Hepatocyte (in vitro differentiated cells): ENCODE measurements around the gene IGSF23. TPM values are rescaled to one million over a fixed set of nuclear protein-coding genes. Genes with fewer than 3 reads are reported as not detected.

Experiments used
- DNase-seq: peaks from one replicate; pipeline ENCODE4 v3.0.0-alpha.2; 2016; ENCODE audit warnings: low spot score
- H2AFZ ChIP-seq: fragments of 200-600 bp; sonication (generic); 2 replicates; pipeline ENCODE4 v1.6.0; 2016; ENCODE audit warnings: antibody characterized with exemption, mild to moderate bottlenecking
- H3K27ac ChIP-seq: fragments of 200-600 bp; sonication (generic); 2 replicates; pipeline ENCODE4 v1.5.1; 2016; ENCODE audit warnings: mild to moderate bottlenecking
- H3K27me3 ChIP-seq: fragments of 200-600 bp; sonication (generic); 2 replicates; pipeline ENCODE4 v1.6.1; 2016
- H3K36me3 ChIP-seq: fragments of 200-600 bp; sonication (generic); replicated peaks from 2 replicates; pipeline ENCODE4 v1.5.1; 2016; ENCODE audit warnings: low read depth; ENCODE audit not compliant: insufficient read depth
- H3K4me1 ChIP-seq: fragments of 200-600 bp; sonication (generic); 2 replicates; pipeline ENCODE4 v1.5.1; 2016; ENCODE audit warnings: mild to moderate bottlenecking, moderate library complexity; ENCODE audit not compliant: insufficient read depth
- H3K4me2 ChIP-seq: fragments of 200-600 bp; sonication (generic); 2 replicates; pipeline ENCODE4 v1.6.0; 2016
- H3K4me3 ChIP-seq: fragments of 200-600 bp; sonication (generic); 2 replicates; pipeline ENCODE4 v1.5.1; 2016; ENCODE audit warnings: mild to moderate bottlenecking
- H3K79me2 ChIP-seq: fragments of 200-600 bp; sonication (generic); 2 replicates; pipeline ENCODE4 v1.6.0; 2017; ENCODE audit warnings: mild to moderate bottlenecking
- H3K9me2 ChIP-seq: fragments of 200-600 bp; sonication (generic); replicated peaks from 2 replicates; pipeline ENCODE4 v1.6.0; 2017; ENCODE audit warnings: mild to moderate bottlenecking; ENCODE audit not compliant: insufficient read depth
- H3K9me3 ChIP-seq: fragments of 200-600 bp; sonication (generic); 2 replicates; pipeline ENCODE4 v1.5.1; 2016; ENCODE audit warnings: low read depth, mild to moderate bottlenecking
- H4K20me1 ChIP-seq: fragments of 200-600 bp; sonication (generic); 2 replicates; pipeline ENCODE4 v1.6.0; 2016; ENCODE audit warnings: mild to moderate bottlenecking; ENCODE audit not compliant: insufficient read depth, poor library complexity, severe bottlenecking
- CTCF ChIP-seq: fragments of 200-600 bp; sonication (generic); IDR thresholded peaks from 2 replicates; pipeline ENCODE4 v1.5.1; 2016; ENCODE audit warnings: antibody characterized with exemption, mild to moderate bottlenecking; ENCODE audit not compliant: poor library complexity
- EZH2 ChIP-seq: fragments of 200-600 bp; sonication (generic); IDR thresholded peaks from 2 replicates; pipeline ENCODE4 v1.6.1; 2016; ENCODE audit warnings: antibody characterized with exemption, mild to moderate bottlenecking, borderline replicate concordance
- EZH2phosphoT487 ChIP-seq: fragments of 200-600 bp; sonication (generic); IDR thresholded peaks from one replicate; pipeline ENCODE4 v1.6.1; 2018; ENCODE audit warnings: antibody characterized with exemption, mild to moderate bottlenecking, low read depth, moderate library complexity; ENCODE audit not compliant: unreplicated experiment, severe bottlenecking
- WGBS: methylation state at CpG from one replicate; pipeline ENCODE4 v1.1.6; 2016; ENCODE audit warnings: low lambda C conversion rate; ENCODE audit errors: missing lambda C conversion rate; 5-methylcytosine and 5-hydroxymethylcytosine counted together
- polyA plus RNA-seq: library from polyadenylated mRNA; unstranded; fragments of >200 nt; fragmentation: Nextera tagmentation; extraction: Ambion mirVana; gene quantifications from 2 replicates; pipeline ENCODE4 v1.2.1, GENCODE V29; 2016
- total RNA-seq: library from RNA; depleted of rRNA; stranded (reverse); fragments of >200 nt; gene quantifications from 2 replicates; pipeline ENCODE4 v1.2.3, GENCODE V29; 2014

Gene IGSF23
- total and polyA plus RNA-seq, 2 experiments from 2014 or later: 2.1 to 3.8 TPM

- Histone ChIP-seq H3K27me3 (no peaks in the 10 kb centered on the region), H3K9me3 (no peaks in the 10 kb centered on the region), H3K79me2 (no peaks in the 10 kb centered on the region), H3K4me2 (no peak overlapping the region), H3K36me3 (no peaks in the 10 kb centered on the region), H3K27ac (no peak overlapping the region), H4K20me1 (no peaks in the 10 kb centered on the region), H3K4me3 (no peak overlapping the region), H2AFZ (no peak overlapping the region), H3K9me2 (no peaks in the 10 kb centered on the region), H3K4me1 (peaks cover 20% of the 10 kb centered on the region)
- WGBS: 87% methylated on average over 4 of the region's 4 CpGs
- TF ChIP-seq CTCF (no peak), EZH2 (no peak), EZH2phosphoT487 (no peak)
- no peak for DNase-seq
These were observed 12.9 kb upstream of the IGSF23 start for GRCh38 chr19:44600466-44600865.

DNA sequence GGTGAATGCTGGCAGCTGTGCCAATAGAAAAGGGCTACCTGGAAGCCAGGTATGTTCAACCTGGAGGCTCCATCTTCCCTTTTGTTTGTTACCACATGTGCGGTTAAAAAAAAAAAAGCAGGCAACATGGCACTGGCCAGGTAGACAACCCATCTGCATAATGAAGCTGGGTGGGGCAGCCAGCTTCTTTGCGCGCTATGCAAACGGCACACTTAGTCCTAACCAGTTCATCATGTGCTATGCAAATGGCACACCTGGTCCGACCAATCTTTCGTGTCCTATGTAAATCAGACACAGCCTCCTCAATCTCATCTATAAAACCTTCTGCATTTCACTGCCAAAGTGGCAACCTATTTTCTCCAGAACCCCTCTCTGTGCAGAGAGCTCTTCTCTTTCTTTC is 11.3 kb upstream of the IGSF23 start:
- TF ChIP-seq EZH2 (no peak), CTCF (no peak), EZH2phosphoT487 (no peak)
- no peaks in the 10 kb centered on the region for H3K9me3 ChIP-seq
- H3K79me2 ChIP-seq: no peaks in the 10 kb centered on the region
- DNase-seq: peak; percentile 62
- H3K9me2 ChIP-seq: no peaks in the 10 kb centered on the region
- no peak overlapping the region for H2AFZ ChIP-seq
- H3K4me3 ChIP-seq: no peak overlapping the region
- H3K4me2 ChIP-seq: no peak overlapping the region
- 65% methylated on average over 6 of the region's 6 CpGs for WGBS
- H3K27me3 ChIP-seq: no peaks in the 10 kb centered on the region
- H4K20me1 ChIP-seq: no peaks in the 10 kb centered on the region
- peak overlapping the region; percentile 68 for H3K27ac ChIP-seq
- H3K36me3 ChIP-seq: no peaks in the 10 kb centered on the region
- H3K4me1 ChIP-seq: peaks cover 11% of the 10 kb centered on the region

GRCh38 chr19:44603201-44603945 is 10.0 kb upstream of the IGSF23 start:
- H3K27ac ChIP-seq: peak overlapping the region; percentile 54
- no peak overlapping the region for H2AFZ ChIP-seq
- no peaks in the 10 kb centered on the region for H4K20me1 ChIP-seq
- WGBS: 78% methylated on average over 8 of the region's 8 CpGs
- no peaks in the 10 kb centered on the region for H3K36me3 ChIP-seq
- H3K9me2 ChIP-seq: no peaks in the 10 kb centered on the region
- H3K4me1 ChIP-seq: peaks cover 8% of the 10 kb centered on the region
- H3K4me3 ChIP-seq: no peak overlapping the region
- H3K79me2 ChIP-seq: no peaks in the 10 kb centered on the region
- H3K9me3 ChIP-seq: no peaks in the 10 kb centered on the region
- no peak for TF ChIP-seq EZH2phosphoT487
- TF ChIP-seq CTCF: no peak
- TF ChIP-seq EZH2: no peak
- H3K27me3 ChIP-seq: no peaks in the 10 kb centered on the region
- H3K4me2 ChIP-seq: no peak overlapping the region
- DNase-seq: no peak
